Parathyroid adenoma (tissue), 2 donors: ENCODE data around the gene EP300.
"Not testable (repeated sequence)": the region's sequence is repeated elsewhere in the genome, so short reads cannot be mapped to it uniquely, and the experiment has no call there.

Experiments
- H2AFZ ChIP-seq: fragments of 300-600 bp; sonication (generic); one replicate; pipeline ENCODE4 v1.7.0; 2017; ENCODE audit warnings: antibody characterized with exemption, mild to moderate bottlenecking
- H3K27ac ChIP-seq: fragments of 300-600 bp; sonication (generic); one replicate; pipeline ENCODE4 v1.7.0; 2017
- H3K27me3 ChIP-seq: fragments of 300-600 bp; sonication (generic); one replicate; pipeline ENCODE4 v1.7.0; 2017; ENCODE audit warnings: low read length; ENCODE audit not compliant: control insufficient read depth, insufficient read depth
- H3K36me3 ChIP-seq: fragments of 300-600 bp; sonication (generic); one replicate; pipeline ENCODE4 v1.7.0; 2017; ENCODE audit warnings: low read length; ENCODE audit not compliant: control insufficient read depth, insufficient read depth
- H3K4me1 ChIP-seq: fragments of 300-600 bp; sonication (generic); one replicate; pipeline ENCODE4 v1.7.0; 2017; ENCODE audit warnings: control low read depth
- H3K4me2 ChIP-seq: fragments of 300-600 bp; sonication (generic); one replicate; pipeline ENCODE4 v1.7.0; 2017; ENCODE audit warnings: low read length
- H3K4me3 ChIP-seq: fragments of 300-600 bp; sonication (generic); one replicate; pipeline ENCODE4 v1.7.0; 2017; ENCODE audit warnings: low read depth, low read length
- H3K79me2 ChIP-seq: fragments of 300-600 bp; sonication (generic); one replicate; pipeline ENCODE4 v1.7.0; 2017; ENCODE audit warnings: control low read depth
- H3K9ac ChIP-seq: fragments of 300-600 bp; sonication (generic); one replicate; pipeline ENCODE4 v1.7.0; 2017; ENCODE audit warnings: mild to moderate bottlenecking
- H3K9me3 ChIP-seq: fragments of 300-600 bp; sonication (generic); one replicate; pipeline ENCODE4 v1.7.0; 2017; ENCODE audit warnings: low read length; ENCODE audit not compliant: control insufficient read depth
- TF ChIP-seq, protein P1 (sequence below): fragments of 300-600 bp; sonication (generic); IDR thresholded peaks from one replicate; pipeline ENCODE4 v1.7.0; 2017; ENCODE audit warnings: antibody characterized with exemption, mild to moderate bottlenecking
- donor health status: primary hyperparathyroidism.

Gene EP300

DNA sequence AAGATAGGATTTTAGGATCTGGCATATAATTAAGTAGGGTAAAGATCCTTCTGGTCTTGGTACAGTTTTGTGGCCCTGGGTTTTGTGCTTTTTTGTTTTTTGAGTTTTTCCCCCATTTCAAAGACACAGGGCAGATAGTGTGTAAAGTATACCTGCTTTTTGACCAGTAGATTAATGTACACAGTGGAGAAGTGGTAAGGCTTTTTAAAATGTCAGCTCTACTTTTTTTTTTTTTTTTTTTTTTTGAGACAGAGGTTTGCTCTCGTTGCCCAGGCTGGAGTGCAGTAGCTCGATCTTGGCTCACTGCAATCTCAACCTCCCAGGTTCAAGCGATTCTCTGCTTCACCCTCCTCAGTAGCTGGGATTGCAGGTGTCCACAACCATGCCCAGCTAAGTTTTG is 4.0 kb downstream of the EP300 start:
- Histone ChIP-seq H2AFZ (no peak overlapping the region), H3K27ac (no peak overlapping the region), H3K27me3 (no peaks in the 10 kb centered on the region), H3K36me3 (no peaks in the 10 kb centered on the region), H3K4me1 (no peaks in the 10 kb centered on the region), H3K4me3 (no peak overlapping the region), H3K9me3 (no peaks in the 10 kb centered on the region), H3K4me2 (no peak overlapping the region), H3K9ac (no peak overlapping the region), H3K79me2 (peaks cover 39% of the 10 kb centered on the region)
- TF ChIP-seq, protein P1, sequence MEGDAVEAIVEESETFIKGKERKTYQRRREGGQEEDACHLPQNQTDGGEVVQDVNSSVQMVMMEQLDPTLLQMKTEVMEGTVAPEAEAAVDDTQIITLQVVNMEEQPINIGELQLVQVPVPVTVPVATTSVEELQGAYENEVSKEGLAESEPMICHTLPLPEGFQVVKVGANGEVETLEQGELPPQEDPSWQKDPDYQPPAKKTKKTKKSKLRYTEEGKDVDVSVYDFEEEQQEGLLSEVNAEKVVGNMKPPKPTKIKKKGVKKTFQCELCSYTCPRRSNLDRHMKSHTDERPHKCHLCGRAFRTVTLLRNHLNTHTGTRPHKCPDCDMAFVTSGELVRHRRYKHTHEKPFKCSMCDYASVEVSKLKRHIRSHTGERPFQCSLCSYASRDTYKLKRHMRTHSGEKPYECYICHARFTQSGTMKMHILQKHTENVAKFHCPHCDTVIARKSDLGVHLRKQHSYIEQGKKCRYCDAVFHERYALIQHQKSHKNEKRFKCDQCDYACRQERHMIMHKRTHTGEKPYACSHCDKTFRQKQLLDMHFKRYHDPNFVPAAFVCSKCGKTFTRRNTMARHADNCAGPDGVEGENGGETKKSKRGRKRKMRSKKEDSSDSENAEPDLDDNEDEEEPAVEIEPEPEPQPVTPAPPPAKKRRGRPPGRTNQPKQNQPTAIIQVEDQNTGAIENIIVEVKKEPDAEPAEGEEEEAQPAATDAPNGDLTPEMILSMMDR = no peak

DNA sequence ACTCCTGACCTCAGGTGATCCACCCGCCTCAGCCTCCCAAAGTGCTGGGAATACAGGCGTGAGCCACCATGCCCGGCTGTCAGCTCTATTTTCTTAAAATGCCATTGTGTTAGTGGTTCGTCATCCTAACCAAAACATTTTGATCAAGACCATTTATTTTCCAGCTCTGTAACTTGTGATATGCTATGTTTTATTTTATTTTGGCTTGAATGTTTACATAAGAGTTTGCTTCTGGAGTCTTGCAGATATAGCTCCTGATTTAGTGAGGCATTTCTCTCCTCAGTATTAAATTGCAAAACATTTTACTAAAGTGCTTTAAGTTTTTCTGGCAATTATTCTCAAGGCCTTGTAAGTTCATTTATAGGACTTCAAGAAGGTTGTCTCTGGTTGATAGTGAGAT is 4.4 kb downstream of the EP300 start:
- no peak overlapping the region for H3K27ac ChIP-seq

DNA sequence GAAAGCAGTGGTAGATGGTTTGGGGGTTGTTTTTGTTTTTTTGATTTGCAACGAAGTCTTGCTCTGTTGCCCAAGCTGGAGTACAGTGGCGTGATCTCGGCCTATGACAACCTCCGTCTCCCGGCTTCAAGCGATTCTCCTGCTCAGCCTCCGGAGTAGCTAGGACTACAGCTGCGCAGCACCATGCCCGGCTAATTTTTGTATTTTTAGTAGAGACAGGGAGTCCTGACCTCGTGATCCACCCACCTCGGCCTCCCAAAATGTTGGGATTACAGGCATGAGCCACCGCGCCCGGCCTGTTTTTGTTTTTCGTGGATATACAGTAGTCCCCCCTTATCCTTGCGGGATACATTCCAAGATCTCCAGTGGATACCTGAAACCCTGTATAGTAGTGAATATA is 6.6 kb downstream of the EP300 start:
- Histone ChIP-seq H3K4me2 (no peak overlapping the region), H3K4me3 (no peak overlapping the region), H3K27me3 (no peaks in the 10 kb centered on the region), H3K36me3 (no peaks in the 10 kb centered on the region), H3K9me3 (no peaks in the 10 kb centered on the region), H3K9ac (no peak overlapping the region), H2AFZ (no peak overlapping the region), H3K27ac (no peak overlapping the region), H3K79me2 (peaks cover 49% of the 10 kb centered on the region), H3K4me1 (peaks cover 4% of the 10 kb centered on the region)
- TF ChIP-seq, protein P1 = no peak

More for the DNA sequence above, 4.4 kb downstream of the EP300 start:
- no peak overlapping the region for H3K9ac ChIP-seq
- TF ChIP-seq, protein P1 = no peak
- no peak overlapping the region for H3K4me3 ChIP-seq
- no peak overlapping the region for H2AFZ ChIP-seq
- H3K27me3 ChIP-seq = no peaks in the 10 kb centered on the region
- H3K4me2 ChIP-seq = no peak overlapping the region
- no peaks in the 10 kb centered on the region for H3K36me3 ChIP-seq
- H3K79me2 ChIP-seq = peaks cover 44% of the 10 kb centered on the region
- no peaks in the 10 kb centered on the region for H3K4me1 ChIP-seq
- no peaks in the 10 kb centered on the region for H3K9me3 ChIP-seq

DNA sequence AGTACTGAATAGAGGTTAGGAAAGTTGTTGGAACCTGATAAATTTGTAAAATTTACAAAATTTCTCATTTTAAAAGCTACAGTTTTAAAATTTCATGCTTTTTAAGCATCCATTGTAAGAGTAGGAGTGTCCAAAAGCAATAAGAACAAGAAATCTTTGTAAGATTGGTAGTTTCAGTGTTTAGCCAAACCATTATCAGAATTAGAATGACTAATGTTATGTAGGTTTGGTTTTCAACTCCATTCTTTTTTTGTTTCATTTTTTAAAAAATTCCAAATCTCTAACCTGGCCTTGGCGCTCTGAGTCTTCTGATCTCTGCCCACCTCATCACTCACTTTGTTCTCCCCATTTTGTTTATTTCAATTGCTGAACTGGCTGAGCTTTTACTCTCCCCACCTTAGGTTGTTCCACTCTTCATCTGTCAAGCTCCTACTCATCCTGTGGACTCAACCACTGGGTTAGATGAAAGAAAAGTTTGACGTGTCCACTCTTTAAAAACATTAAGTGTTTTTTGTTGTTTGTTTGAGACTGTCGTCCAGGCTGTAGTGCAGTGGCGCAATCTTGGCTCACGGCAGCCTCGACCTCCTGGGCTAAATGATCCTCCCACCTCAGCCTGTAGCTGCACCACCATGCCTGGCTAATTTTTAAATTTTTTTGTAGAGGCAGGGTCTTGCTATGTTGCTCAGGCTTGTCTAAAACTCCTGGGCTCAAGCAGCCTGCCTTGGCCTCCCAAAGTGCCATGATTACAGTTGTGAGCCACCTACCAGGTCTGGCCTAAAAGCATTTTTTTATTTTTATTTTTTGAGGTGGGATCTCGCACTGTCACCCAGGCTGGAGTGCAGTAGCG is 14.0 kb downstream of the EP300 start:
- Histone ChIP-seq H3K79me2 (peaks cover 40% of the 10 kb centered on the region), H3K27me3 (no peaks in the 10 kb centered on the region), H3K9me3 (no peaks in the 10 kb centered on the region), H3K9ac (no peak overlapping the region), H3K27ac (no peak overlapping the region), H3K4me2 (no peak overlapping the region), H3K4me3 (no peak overlapping the region), H3K36me3 (no peaks in the 10 kb centered on the region), H3K4me1 (peaks cover 4% of the 10 kb centered on the region), H2AFZ (no peak overlapping the region)
- TF ChIP-seq, protein P1 = no peak

DNA sequence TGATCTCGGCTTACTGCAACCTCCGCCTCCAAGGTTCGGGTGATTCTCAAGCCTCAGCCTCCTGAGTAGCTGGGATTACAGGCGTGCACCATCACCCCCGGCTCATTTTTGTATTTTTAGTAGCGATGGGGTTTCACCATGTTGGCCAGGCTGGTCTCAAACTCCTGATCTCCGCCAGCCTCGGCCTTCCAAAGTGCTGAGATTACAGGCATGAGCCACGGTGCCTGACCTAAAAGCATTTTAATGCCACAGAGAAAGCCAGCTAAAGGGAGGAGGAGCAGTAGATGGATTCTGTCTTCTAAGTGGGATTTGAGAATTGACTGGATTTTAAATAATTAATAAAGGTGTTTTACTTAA is 14.6 kb downstream of the EP300 start:
- not testable (repeated sequence) for H3K9ac ChIP-seq, H3K27me3 ChIP-seq, H3K9me3 ChIP-seq, H3K27ac ChIP-seq, H3K4me2 ChIP-seq, H3K4me1 ChIP-seq, H3K4me3 ChIP-seq, H2AFZ ChIP-seq, H3K36me3 ChIP-seq
- peaks cover 37% of the 10 kb centered on the region for H3K79me2 ChIP-seq
